ENCODE data around the gene TEX13D. TPM values are rescaled to one million over a fixed set of nuclear protein-coding genes. Genes with fewer than 3 reads are reported as not detected.

Gene TEX13D
- total and polyA plus RNA-seq, 12 donors, result not detected

DNA sequence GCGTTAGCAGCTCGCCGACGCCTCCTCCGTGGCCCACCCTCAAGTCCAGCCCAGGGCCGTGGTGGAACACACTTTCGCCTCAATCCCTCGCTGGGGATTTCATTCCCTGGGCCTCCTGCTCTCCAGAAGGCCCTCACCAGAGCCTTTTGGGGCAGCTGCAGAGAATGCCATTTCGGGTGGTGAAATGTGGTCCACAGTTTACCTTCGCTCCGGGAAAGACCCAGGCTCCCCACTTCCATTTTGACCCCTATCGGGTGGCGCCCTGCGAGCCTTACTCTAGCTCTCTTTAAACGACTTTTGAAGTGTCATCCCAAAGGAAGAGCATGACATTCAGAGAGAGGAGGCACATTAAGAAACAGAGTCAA is 14.4 kb downstream of the TEX13D start:
- no peaks in the 10 kb centered on the region for H3K36me3 ChIP-seq
- peak overlapping the region in 1 of 10 donors; percentile 81 for H3K27ac ChIP-seq
- intact Hi-C loops (cut with DNase I), result no loop called here
- H3K27me3 ChIP-seq, result no peaks in the 10 kb centered on the region
- 88% methylated on average over 14 to 15 of the region's 15 CpGs for WGBS, 2 donors
- DNase-seq (no peak), ATAC-seq (no peak)
- H3K4me1 ChIP-seq, result no peaks in the 10 kb centered on the region
- TF ChIP-seq, protein P1, sequence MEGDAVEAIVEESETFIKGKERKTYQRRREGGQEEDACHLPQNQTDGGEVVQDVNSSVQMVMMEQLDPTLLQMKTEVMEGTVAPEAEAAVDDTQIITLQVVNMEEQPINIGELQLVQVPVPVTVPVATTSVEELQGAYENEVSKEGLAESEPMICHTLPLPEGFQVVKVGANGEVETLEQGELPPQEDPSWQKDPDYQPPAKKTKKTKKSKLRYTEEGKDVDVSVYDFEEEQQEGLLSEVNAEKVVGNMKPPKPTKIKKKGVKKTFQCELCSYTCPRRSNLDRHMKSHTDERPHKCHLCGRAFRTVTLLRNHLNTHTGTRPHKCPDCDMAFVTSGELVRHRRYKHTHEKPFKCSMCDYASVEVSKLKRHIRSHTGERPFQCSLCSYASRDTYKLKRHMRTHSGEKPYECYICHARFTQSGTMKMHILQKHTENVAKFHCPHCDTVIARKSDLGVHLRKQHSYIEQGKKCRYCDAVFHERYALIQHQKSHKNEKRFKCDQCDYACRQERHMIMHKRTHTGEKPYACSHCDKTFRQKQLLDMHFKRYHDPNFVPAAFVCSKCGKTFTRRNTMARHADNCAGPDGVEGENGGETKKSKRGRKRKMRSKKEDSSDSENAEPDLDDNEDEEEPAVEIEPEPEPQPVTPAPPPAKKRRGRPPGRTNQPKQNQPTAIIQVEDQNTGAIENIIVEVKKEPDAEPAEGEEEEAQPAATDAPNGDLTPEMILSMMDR (IDR thresholded peaks at IDR 0.05), result no peak
- H3K9me3 ChIP-seq, result no peaks in the 10 kb centered on the region
- peak overlapping the region in 1 of 10 donors; percentile 41 for H3K4me3 ChIP-seq

DNA sequence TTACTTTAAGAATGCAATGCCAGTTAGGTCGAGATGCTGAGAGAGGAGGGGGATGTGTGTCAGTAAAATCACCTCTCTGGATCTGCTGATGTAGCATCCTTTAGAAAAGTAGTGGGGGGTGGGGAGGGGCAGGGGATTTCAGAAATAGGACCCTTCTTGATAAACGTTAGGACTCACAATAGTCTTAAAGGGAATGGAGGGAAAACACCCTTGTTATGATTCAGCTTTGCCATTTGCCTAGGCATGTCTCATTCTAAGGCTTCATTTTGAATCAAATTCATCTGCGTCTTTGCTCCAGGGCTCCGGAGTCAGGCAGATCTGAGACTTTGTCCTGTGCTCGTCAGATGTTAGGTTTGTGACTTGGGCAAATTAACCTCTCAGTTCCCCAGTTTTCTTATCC is 14.8 kb downstream of the TEX13D start:
- Histone ChIP-seq H3K4me3 (peak overlapping the region in 1 of 10 donors; percentile 41), H3K4me1 (no peaks in the 10 kb centered on the region), H3K36me3 (no peaks in the 10 kb centered on the region), H3K27ac (peak overlapping the region in 1 of 10 donors; percentile 81), H3K27me3 (no peaks in the 10 kb centered on the region), H3K9me3 (no peaks in the 10 kb centered on the region)
- ATAC-seq, result no peak
- intact Hi-C loops (cut with DNase I), result no loop called here
- WGBS, 2 donors, result 69 to 74% methylated on average over 5 of the region's 5 CpGs
- TF ChIP-seq, protein P1 (IDR thresholded peaks at IDR 0.05), result no peak
- DNase-seq, result no peak

DNA sequence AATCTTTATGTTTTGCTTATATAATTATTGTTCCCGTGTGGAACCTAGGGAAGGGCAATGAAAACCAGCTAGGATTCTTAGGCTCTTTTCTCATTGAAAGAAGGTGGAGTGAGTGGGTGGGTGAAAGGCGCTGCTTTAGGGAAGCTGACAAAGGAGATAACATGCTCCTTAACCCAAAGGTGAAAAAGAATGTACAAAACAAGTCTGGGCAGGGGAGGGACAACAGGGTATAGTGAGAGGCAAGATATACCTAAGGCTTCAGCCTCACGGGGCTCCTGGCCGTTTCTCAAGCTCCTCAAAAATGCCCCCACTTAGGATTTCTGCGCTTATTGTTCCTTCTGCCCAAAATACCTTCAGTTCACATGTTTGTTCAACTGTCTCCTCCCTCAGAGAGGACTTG is 15.7 kb downstream of the TEX13D start:
- no peaks in the 10 kb centered on the region for H3K4me1 ChIP-seq
- peak overlapping the region in 1 of 10 donors; percentile 41 for H3K4me3 ChIP-seq
- H3K36me3 ChIP-seq, result no peaks in the 10 kb centered on the region
- peak overlapping the region in 1 of 10 donors; percentile 81 for H3K27ac ChIP-seq
- no peaks in the 10 kb centered on the region for H3K27me3 ChIP-seq
- intact Hi-C loops (cut with DNase I), result no loop called here
- no peaks in the 10 kb centered on the region for H3K9me3 ChIP-seq
- 70 to 75% methylated on average over 5 of the region's 5 CpGs for WGBS, 2 donors
- no peak for ATAC-seq
- TF ChIP-seq, protein P1 (IDR thresholded peaks at IDR 0.05), result no peak
- DNase-seq, result no peak

DNA sequence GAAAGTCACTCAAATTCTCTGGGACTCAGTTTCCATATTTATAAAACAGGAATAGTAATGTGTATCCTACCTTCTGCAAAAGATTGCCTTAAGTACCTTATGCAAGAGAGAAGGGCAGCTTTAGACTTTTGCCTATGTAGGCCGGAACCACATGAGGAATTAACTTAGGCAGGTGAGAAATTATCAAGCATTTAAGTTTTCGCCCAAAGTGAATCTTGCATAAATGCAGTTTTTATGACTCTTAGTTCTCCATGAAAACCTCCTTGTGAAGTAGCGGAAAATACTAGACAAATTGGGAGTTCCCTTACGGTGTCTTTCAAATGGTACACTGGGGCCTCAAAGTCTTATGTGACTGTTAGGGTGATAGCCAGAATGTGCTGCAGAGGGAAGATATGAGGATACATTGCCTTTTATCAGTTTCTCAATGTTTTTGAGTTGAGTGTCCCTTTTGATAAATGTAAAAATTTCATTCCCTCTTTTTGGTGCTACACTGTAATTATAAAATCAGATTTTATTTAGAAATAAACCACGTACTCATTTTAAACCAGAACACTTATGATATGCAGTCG is 16.5 kb downstream of the TEX13D start:
- no peaks in the 10 kb centered on the region for H3K4me1 ChIP-seq
- no peaks in the 10 kb centered on the region for H3K9me3 ChIP-seq
- H3K36me3 ChIP-seq, result no peaks in the 10 kb centered on the region
- peak overlapping the region in 1 of 10 donors; percentile 41 for H3K4me3 ChIP-seq
- ATAC-seq (no peak), DNase-seq (no peak)
- WGBS, 2 donors, result 92 to 96% methylated on average over 6 of the region's 6 CpGs
- no peak overlapping the region for H3K27ac ChIP-seq
- intact Hi-C loops (cut with DNase I), result no loop called here
- no peaks in the 10 kb centered on the region for H3K27me3 ChIP-seq
- TF ChIP-seq, protein P1 (IDR thresholded peaks at IDR 0.05), result no peak
